HUES64 (cell line): ENCODE results near the gene ZNF215.
"Not testable (repeated sequence)": the region's sequence is repeated elsewhere in the genome, so short reads cannot be mapped to it uniquely, and the experiment has no call there.

Experiments
- H3K27ac ChIP-seq: 2 replicates; pipeline ENCODE4 v1.7.0; 2013; ENCODE audit warnings: low read depth, low read length, inconsistent platforms
- H3K27me3 ChIP-seq: 2 replicates; pipeline ENCODE4 v1.6.1; 2013; ENCODE audit warnings: mild to moderate bottlenecking, low read length; ENCODE audit not compliant: insufficient read depth
- H3K36me3 ChIP-seq: 2 replicates; pipeline ENCODE4 v1.6.1; 2013; ENCODE audit warnings: mild to moderate bottlenecking, low read length; ENCODE audit not compliant: insufficient read depth
- H3K4me1 ChIP-seq: 2 replicates; pipeline ENCODE4 v1.6.1; 2013; ENCODE audit warnings: mild to moderate bottlenecking, low read length, moderate library complexity; ENCODE audit not compliant: insufficient read depth
- H3K4me3 ChIP-seq: 2 replicates; pipeline ENCODE4 v1.5.1; 2013; ENCODE audit warnings: mild to moderate bottlenecking, low read length, moderate library complexity
- H3K9ac ChIP-seq: 2 replicates; pipeline ENCODE4 v1.6.1; 2013; ENCODE audit warnings: mild to moderate bottlenecking, low read depth, low read length
- H3K9me3 ChIP-seq: 2 replicates; pipeline ENCODE4 v1.6.1; 2013; ENCODE audit warnings: low read depth, low read length; ENCODE audit not compliant: insufficient read depth
- WGBS: fragments of 150-250, 120-280 bp; methylation state at CpG from one replicate; pipeline ENCODE4 v1.1.7; 2013; ENCODE audit warnings: missing lambda C conversion rate; 5-methylcytosine and 5-hydroxymethylcytosine counted together

ZNF215 gene

DNA sequence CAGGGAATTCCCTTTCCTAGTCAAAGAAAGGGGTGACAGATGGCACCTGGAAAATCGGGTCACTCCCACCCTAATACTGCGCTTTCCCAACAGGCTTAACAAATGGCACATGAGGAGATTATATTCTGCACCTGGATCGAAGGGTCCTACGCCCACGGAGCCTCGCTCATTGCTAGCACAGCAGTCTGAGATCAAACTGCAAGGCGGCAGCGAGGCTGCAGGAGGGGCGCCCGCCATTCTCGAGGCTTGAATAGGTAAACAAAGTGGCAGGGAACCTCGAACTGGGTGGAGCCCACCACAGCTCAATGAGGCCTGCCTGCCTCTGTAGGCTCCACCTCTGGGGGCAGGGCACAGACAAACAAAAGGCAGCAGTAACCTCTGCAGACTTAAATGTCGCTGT is 21.4 kb upstream of the ZNF215 start:
- not testable (repeated sequence) for H3K9me3 ChIP-seq, H3K4me1 ChIP-seq, H3K36me3 ChIP-seq, H3K4me3 ChIP-seq, H3K27me3 ChIP-seq, H3K9ac ChIP-seq, H3K27ac ChIP-seq
- 86% methylated on average over 13 of the region's 13 CpGs for WGBS

DNA sequence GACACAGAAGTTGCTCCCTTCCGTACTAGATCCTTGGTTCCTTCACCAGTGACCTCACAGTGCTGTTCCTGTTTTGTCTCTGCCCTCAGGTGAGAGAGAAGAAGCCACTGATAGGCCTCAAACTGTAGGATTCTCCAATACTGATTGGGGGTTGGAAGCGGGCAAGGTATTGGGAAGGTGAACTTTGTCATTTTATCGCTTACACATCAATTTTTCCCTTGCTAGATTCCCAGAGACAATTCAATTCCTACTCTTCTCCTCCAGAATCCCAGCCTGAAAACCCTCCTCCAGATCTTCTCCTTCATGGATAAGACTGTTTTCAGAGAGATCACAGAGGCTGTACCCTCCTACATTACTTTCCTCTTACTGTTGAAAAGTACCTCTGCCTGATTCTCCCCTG is 14.8 kb upstream of the ZNF215 start:
- Histone ChIP-seq H3K4me1 (no peaks in the 10 kb centered on the region), H3K27me3 (no peaks in the 10 kb centered on the region), H3K27ac (no peak overlapping the region), H3K36me3 (no peaks in the 10 kb centered on the region), H3K9me3 (no peaks in the 10 kb centered on the region), H3K9ac (no peak overlapping the region), H3K4me3 (no peak overlapping the region)
- 92% methylated on average over 3 of the region's 3 CpGs for WGBS

DNA sequence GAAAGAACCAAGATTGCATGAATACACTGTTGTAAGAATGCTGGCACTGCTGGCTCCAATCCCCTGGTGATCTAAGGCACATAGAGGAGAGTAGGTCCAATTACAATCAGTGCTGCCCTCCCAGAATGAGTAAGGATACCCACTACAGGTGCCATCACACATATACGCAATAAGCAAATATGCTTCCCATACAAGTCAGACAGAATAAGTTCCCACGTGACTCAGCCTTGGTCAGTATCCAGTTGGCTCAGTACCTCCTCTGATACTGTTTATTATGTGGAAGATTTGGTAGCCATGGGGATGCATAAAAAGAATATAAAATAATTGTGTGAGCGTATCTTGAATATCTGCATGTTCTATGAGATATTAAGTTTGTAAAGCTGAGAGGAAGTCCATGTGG is 14.3 kb upstream of the ZNF215 start:
- WGBS, result 93% methylated on average over 3 of the region's 3 CpGs

DNA sequence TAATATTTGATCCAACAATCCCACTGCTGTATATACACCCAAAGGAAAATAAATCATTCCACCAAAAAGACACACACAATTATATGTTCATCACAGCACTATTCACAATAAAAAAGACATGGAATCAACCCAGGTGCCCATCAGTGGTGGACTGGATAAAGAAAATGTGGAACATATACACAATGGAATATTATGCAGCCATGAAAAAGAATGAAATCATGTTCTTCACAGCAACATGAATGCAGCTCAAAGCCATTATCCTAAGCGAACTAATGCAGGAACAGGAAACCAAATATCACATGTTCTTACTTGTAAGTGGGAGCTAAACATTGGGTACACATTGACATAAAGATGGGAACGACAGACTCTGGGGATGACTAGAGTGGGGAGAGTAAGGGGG is 6.5 kb upstream of the ZNF215 start:
- no peaks in the 10 kb centered on the region for H3K36me3 ChIP-seq
- H3K9ac ChIP-seq, result no peak overlapping the region
- no peaks in the 10 kb centered on the region for H3K27me3 ChIP-seq
- H3K27ac ChIP-seq, result no peak overlapping the region
- WGBS, result 39% methylated on average over 2 of the region's 2 CpGs
- H3K4me1 ChIP-seq, result no peaks in the 10 kb centered on the region
- no peak overlapping the region for H3K4me3 ChIP-seq
- no peaks in the 10 kb centered on the region for H3K9me3 ChIP-seq

More for the DNA sequence above, 14.3 kb upstream of the ZNF215 start:
- H3K9ac ChIP-seq, result no peak overlapping the region
- H3K4me1 ChIP-seq, result no peaks in the 10 kb centered on the region
- no peaks in the 10 kb centered on the region for H3K9me3 ChIP-seq
- H3K27ac ChIP-seq, result no peak overlapping the region
- no peaks in the 10 kb centered on the region for H3K27me3 ChIP-seq
- H3K36me3 ChIP-seq, result no peaks in the 10 kb centered on the region
- no peak overlapping the region for H3K4me3 ChIP-seq

DNA sequence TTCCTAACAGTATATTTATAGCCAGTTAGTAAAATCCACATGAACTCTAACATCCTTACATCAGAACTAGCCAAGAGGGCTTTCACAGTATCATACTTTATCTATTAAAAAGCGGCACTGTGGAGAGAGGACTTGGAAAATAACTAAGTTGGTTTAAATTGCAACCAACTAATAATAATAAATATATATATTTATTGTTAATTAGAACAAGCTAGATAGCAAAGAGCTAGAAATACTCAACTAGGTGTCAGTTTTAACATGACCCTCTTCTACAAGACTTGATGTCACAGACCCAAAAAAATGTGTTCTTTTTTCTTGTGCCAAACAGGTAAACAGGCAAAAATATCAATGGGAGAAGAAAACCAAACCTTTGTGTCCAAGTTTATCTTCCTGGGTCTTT is 5.5 kb upstream of the ZNF215 start, which contains the start of gene OR2D3:
TSS of gene OR2D3 (plus strand) at position 301 of the 400 bp plus-strand sequence. CDS start at position 301, 0 bp downstream.
- Histone ChIP-seq H3K27ac (no peak within 1 kb of the TSS), H3K36me3 (no peaks in the 10 kb centered on the region), H3K4me1 (no peaks in the 10 kb centered on the region), H3K9me3 (no peaks in the 10 kb centered on the region), H3K27me3 (no peaks in the 10 kb centered on the region), H3K4me3 (no peak within 1 kb of the TSS), H3K9ac (no peak within 1 kb of the TSS)
- no CpG with 5 or more reads among the region's 1 CpG for WGBS

DNA sequence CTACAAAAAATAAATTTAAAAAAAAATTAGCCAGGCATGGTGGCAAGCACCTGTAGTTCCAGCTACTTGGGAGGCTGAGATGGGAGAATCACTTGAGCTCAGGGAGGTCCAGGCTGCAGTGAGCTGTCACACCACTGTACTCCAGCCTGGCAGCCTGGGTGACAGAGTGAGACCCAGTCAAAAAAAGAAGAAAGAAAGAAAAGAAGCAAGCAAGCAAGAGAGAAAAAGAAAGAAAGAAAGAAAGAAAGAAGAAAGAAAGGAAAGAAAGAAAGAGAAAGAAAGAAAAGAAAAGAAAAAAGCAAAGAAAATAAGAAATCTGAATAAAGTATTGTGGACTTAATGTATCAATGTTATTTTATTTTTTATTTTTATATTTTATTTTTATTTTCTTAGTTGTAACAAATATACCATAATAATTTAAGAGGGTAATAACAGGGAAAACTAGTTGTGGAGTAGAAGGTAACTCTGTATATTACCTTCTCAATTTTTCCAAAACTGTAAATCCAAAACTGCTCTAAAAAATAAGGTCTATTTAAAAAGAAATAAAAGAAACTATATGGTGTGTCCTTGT is 1.1 kb upstream of the ZNF215 start:
- no peak overlapping the region for H3K4me3 ChIP-seq
- no peak overlapping the region for H3K9ac ChIP-seq
- peaks cover 21% of the 10 kb centered on the region for H3K4me1 ChIP-seq

DNA sequence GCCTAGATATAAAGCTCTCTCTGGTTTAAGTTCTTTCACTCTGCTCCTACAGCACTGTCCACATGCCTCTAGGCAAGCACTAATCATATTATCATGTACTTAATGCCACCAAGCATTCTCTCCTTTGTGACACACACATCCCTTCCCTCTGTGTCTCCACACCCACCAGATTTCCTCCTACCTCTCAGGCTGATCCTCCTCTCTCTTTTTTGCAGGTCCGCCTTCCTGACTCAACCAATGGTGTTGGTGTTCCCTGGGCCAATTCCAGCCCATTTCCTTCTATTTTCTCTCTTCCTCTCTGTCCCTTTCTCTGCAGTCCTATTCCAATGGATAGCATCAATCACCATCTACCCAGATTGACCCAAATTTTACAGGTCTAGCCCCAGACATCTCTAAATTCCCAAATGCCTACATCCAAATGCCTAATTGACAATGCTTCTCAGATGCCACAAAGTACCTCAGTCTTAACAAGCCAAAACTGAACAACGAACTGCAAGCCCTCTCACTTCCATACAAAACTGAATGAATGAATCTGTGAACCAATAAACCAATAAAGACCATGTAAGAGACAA is 504 bp upstream of the ZNF215 start:
- H3K27me3 ChIP-seq, result peaks cover 12% of the 10 kb centered on the region; the same call in 1 of the 2 replicates
- peak overlapping the region; percentile 15; the same call in 1 of the 2 replicates for H3K27ac ChIP-seq
- H3K9ac ChIP-seq, result no peak overlapping the region
- 69% methylated on average over 2 of the region's 2 CpGs for WGBS
- H3K4me1 ChIP-seq, result peaks cover 21% of the 10 kb centered on the region
- no peaks in the 10 kb centered on the region for H3K9me3 ChIP-seq
- H3K4me3 ChIP-seq, result peak overlapping the region; percentile 78
- H3K36me3 ChIP-seq, result no peaks in the 10 kb centered on the region

More for the DNA sequence above, 1.1 kb upstream of the ZNF215 start:
- no peaks in the 10 kb centered on the region for H3K36me3 ChIP-seq
- peaks cover 12% of the 10 kb centered on the region; the same call in 1 of the 2 replicates for H3K27me3 ChIP-seq
- no peak overlapping the region for H3K27ac ChIP-seq
- no peaks in the 10 kb centered on the region for H3K9me3 ChIP-seq

DNA sequence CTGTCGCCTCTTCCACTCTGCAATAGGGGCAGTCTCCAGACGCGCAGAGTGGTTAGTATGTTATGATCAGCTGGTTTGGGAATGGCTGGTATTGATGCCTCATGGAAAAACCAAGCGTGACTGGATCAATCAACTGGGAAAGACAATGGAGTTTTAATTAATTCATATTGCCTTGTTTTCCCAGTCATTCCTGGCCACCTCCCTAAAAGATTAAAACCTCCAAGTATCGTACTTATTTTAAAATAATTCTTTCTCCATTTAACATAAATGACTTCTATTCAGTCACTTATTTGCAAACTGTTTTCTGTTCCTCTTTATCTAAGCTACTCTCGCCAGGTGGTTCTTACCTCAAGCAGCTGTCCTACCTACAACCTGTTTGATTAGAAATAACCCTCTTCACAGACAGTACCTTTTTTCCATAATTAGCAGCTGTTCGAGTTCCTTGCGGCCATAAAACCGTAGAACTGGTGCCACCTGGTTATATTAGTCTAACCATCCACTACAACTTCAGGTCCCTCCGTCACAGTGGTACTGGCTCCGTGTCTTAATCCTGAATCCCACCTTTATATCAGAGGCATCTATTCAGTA is 898 bp downstream of the ZNF215 start:
- Histone ChIP-seq H3K27ac (no peak overlapping the region), H3K4me3 (peak overlapping the region; percentile 78), H3K36me3 (peaks cover 4% of the 10 kb centered on the region; the same call in 1 of the 2 replicates), H3K9me3 (no peaks in the 10 kb centered on the region), H3K27me3 (peaks cover 12% of the 10 kb centered on the region; the same call in 1 of the 2 replicates), H3K9ac (peak overlapping the region; percentile 84), H3K4me1 (peaks cover 21% of the 10 kb centered on the region)
- 22% methylated on average over 11 of the region's 11 CpGs for WGBS

DNA sequence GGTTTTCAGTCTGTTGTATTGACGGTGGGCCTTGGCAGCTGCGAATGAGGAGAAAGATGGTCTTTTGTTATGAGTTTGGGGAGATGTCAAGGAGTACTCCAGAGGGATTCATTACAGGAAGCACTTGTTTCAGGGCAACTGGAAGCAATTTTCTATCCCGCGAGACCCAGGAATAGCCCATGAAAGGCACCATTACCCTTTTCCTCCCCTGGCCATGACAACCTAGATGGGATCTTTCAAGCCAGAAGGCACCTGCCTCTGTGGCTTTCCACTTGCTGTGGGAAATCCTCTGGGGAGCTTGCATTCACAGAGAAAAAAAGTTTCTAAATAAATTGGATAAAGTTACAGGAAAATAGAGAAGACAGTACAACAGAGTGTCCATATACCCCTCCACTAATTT is 2.7 kb downstream of the ZNF215 start:
- Histone ChIP-seq H3K4me1 (peaks cover 21% of the 10 kb centered on the region), H3K9ac (no peak overlapping the region), H3K36me3 (peaks cover 16% of the 10 kb centered on the region), H3K4me3 (no peak overlapping the region), H3K27ac (no peak overlapping the region), H3K9me3 (no peaks in the 10 kb centered on the region), H3K27me3 (peaks cover 12% of the 10 kb centered on the region; the same call in 1 of the 2 replicates)
- WGBS, result 64% methylated on average over 4 of the region's 4 CpGs

DNA sequence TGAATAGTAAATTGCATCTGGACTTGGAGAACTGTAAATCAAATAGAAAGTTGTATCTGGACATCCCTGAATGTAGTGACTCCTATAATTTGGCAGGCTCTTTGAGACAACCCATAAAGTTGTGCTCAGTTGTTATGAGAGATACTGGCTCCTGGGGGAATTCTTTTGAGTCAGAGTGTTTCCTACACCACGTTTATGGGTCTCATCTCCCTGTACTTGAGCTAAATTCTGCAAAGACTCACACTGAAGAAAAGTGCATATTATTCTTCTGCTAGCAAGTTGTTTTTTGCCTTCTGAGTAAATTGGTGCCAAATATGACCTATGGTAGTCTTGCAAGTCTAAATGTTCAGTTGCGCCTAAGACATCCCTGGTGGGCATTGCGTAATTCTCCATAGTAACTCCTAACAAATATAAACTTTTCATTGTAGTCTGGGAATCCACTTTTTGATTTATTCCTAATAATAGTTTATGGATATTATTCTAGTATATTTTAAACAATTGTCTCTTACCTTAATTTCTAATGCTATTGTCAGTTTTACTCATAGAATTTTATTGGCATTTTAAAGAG is 5.0 kb downstream of the ZNF215 start:
- WGBS, result 97% methylated on average over 3 of the region's 3 CpGs
- no peak overlapping the region for H3K9ac ChIP-seq
- no peak overlapping the region for H3K27ac ChIP-seq
- peaks cover 21% of the 10 kb centered on the region for H3K4me1 ChIP-seq
- H3K9me3 ChIP-seq, result no peaks in the 10 kb centered on the region
- no peak overlapping the region for H3K4me3 ChIP-seq
- H3K36me3 ChIP-seq, result peaks cover 38% of the 10 kb centered on the region
- H3K27me3 ChIP-seq, result peaks cover 12% of the 10 kb centered on the region; the same call in 1 of the 2 replicates

DNA sequence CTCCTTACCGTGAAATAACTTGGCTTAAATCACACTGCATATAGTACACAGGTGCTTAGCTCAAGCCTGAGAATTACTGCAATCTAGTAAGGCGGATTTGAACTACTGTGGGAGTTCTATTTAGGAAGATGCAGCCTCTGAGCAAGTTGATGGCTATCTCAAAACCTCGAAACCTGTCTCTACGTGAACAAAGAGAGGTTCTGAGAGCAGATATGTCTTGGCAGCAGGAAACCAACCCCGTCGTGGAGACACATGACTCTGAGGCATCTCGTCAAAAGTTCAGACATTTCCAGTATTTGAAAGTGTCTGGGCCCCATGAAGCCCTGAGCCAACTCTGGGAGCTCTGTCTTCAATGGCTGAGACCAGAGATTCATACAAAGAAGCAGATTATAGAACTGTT is 5.9 kb downstream of the ZNF215 start:
- WGBS, result 95% methylated on average over 7 of the region's 7 CpGs
- Histone ChIP-seq H3K4me1 (peaks cover 21% of the 10 kb centered on the region), H3K4me3 (no peak overlapping the region), H3K9ac (no peak overlapping the region), H3K27ac (no peak overlapping the region), H3K27me3 (peaks cover 9% of the 10 kb centered on the region; the same call in 1 of the 2 replicates), H3K36me3 (peaks cover 44% of the 10 kb centered on the region), H3K9me3 (no peaks in the 10 kb centered on the region)
